ENCODE results near the gene RAB27A.

- TF ChIP-seq POLR2A (IDR thresholded peaks at IDR 0.05; ENCODE audit: low read depth) (no peak), EP300 (IDR thresholded peaks at IDR 0.05) (no peak), CTCF (IDR thresholded peaks at IDR 0.05) (no peak), POLR2AphosphoS5 (IDR thresholded peaks at IDR 0.05) (no peak)
Measured at GRCh38 chr15:55247766-55248427, 41.7 kb downstream of the RAB27A start.

Data from esophagus muscularis mucosa (tissue), 4 donors.